Measurements from ENCODE around the gene CYBRD1. TPM values are rescaled to one million over a fixed set of nuclear protein-coding genes. Genes with fewer than 3 reads are reported as not detected.
"Not testable (repeated sequence)": the region's sequence is repeated elsewhere in the genome, so short reads cannot be mapped to it uniquely, and the experiment has no call there.

Gene CYBRD1
- total RNA-seq, 1 donor from 2014 or later, result 48.4 TPM

- no peaks in the 10 kb centered on the region for H3K9me3 ChIP-seq (replicated peaks)
- H3K27ac ChIP-seq (replicated peaks), result no peak overlapping the region
- DNase-seq, result no peak
- H3K4me1 ChIP-seq, result peaks cover 23% of the 10 kb centered on the region
- no peaks in the 10 kb centered on the region for H3K36me3 ChIP-seq
- intact Hi-C loops (cut with micrococcal nuclease), result no loop called here
- H3K4me3 ChIP-seq, result no peak overlapping the region
- TF ChIP-seq CTCF (IDR thresholded peaks at IDR 0.05; ENCODE audit: borderline replicate concordance), result no peak
- no peaks in the 10 kb centered on the region for H3K27me3 ChIP-seq (ENCODE audit: low read depth)
Observed at GRCh38 chr2:171531836-171532450, 9.7 kb downstream of the CYBRD1 start.

GRCh38 chr2:171533331-171533730 lies 11.1 kb downstream of the CYBRD1 start:
- intact Hi-C loops (cut with micrococcal nuclease), result no loop called here
- DNase-seq, result no peak
- TF ChIP-seq CTCF (IDR thresholded peaks at IDR 0.05; ENCODE audit: borderline replicate concordance), result no peak
- Histone ChIP-seq H3K9me3 (replicated peaks) (no peaks in the 10 kb centered on the region), H3K4me3 (no peak overlapping the region), H3K36me3 (no peaks in the 10 kb centered on the region), H3K27me3 (ENCODE audit: low read depth) (no peaks in the 10 kb centered on the region), H3K4me1 (peaks cover 23% of the 10 kb centered on the region), H3K27ac (replicated peaks) (no peak overlapping the region)

- not testable (repeated sequence) for H3K36me3 ChIP-seq, DNase-seq
Observed at GRCh38 chr2:171535528-171535927, 13.3 kb downstream of the CYBRD1 start.

GRCh38 chr2:171540437-171540836 lies 18.2 kb downstream of the CYBRD1 start:
- Histone ChIP-seq H3K4me1 (no peaks in the 10 kb centered on the region), H3K4me3 (no peak overlapping the region), H3K9me3 (replicated peaks) (no peaks in the 10 kb centered on the region), H3K27ac (replicated peaks) (no peak overlapping the region), H3K36me3 (peaks cover 20% of the 10 kb centered on the region), H3K27me3 (ENCODE audit: low read depth) (no peaks in the 10 kb centered on the region)
- TF ChIP-seq CTCF (IDR thresholded peaks at IDR 0.05; ENCODE audit: borderline replicate concordance), result no peak
- DNase-seq, result no peak
- intact Hi-C loops (cut with micrococcal nuclease), result no loop called here

More at GRCh38 chr2:171535528-171535927, 13.3 kb downstream of the CYBRD1 start:
- H3K27me3 ChIP-seq (ENCODE audit: low read depth); intact Hi-C loops (cut with micrococcal nuclease); H3K4me3 ChIP-seq; H3K27ac ChIP-seq (replicated peaks); H3K9me3 ChIP-seq (replicated peaks): not testable (repeated sequence)
- H3K4me1 ChIP-seq, result peaks cover 18% of the 10 kb centered on the region

GRCh38 chr2:171541202-171541887 lies 19.1 kb downstream of the CYBRD1 start:
- Histone ChIP-seq H3K27ac (replicated peaks) (no peak overlapping the region), H3K27me3 (ENCODE audit: low read depth) (no peaks in the 10 kb centered on the region), H3K4me3 (no peak overlapping the region), H3K9me3 (replicated peaks) (no peaks in the 10 kb centered on the region), H3K4me1 (no peaks in the 10 kb centered on the region), H3K36me3 (peaks cover 20% of the 10 kb centered on the region)
- TF ChIP-seq CTCF (IDR thresholded peaks at IDR 0.05; ENCODE audit: borderline replicate concordance), result peak; percentile 32
- intact Hi-C loops (cut with micrococcal nuclease), result no loop called here
- no peak for DNase-seq

- H3K4me3 ChIP-seq, result no peak overlapping the region
- no peak for TF ChIP-seq CTCF (IDR thresholded peaks at IDR 0.05; ENCODE audit: borderline replicate concordance)
- H3K4me1 ChIP-seq, result no peaks in the 10 kb centered on the region
- peaks cover 20% of the 10 kb centered on the region for H3K36me3 ChIP-seq
- intact Hi-C loops (cut with micrococcal nuclease), result no loop called here
- H3K27ac ChIP-seq (replicated peaks), result no peak overlapping the region
- no peak for DNase-seq
- no peaks in the 10 kb centered on the region for H3K27me3 ChIP-seq (ENCODE audit: low read depth)
- no peaks in the 10 kb centered on the region for H3K9me3 ChIP-seq (replicated peaks)
Observed at GRCh38 chr2:171545086-171545485, 22.8 kb downstream of the CYBRD1 start.
